Measurements from ENCODE around the gene FGF16. TPM values are rescaled to one million over a fixed set of nuclear protein-coding genes. Genes with fewer than 3 reads are reported as not detected.

FGF16 gene
- total RNA-seq, 1 donor from 2014 or later: not detected

- Mint-ChIP-seq H3K27ac (no peak overlapping the region), H3K9me3 (no peaks in the 10 kb centered on the region), H3K27me3 (no peaks in the 10 kb centered on the region), H3K4me1 (no peaks in the 10 kb centered on the region), H3K36me3 (ENCODE audit: low read depth) (no peaks in the 10 kb centered on the region), H3K4me3 (no peak overlapping the region)
- ChIA-PET CTCF (no interaction called here), POLR2A (no interaction called here)
- TF ChIP-seq CTCF (IDR thresholded peaks at IDR 0.05): no peak
- intact Hi-C loops (cut with micrococcal nuclease): no loop called here
- ATAC-seq (ENCODE audit: low read depth) (no peak), DNase-seq (no peak)
Measured at GRCh38 chrX:77428551-77428950, 18.6 kb upstream of the FGF16 start.

- Mint-ChIP-seq H3K4me1 (no peaks in the 10 kb centered on the region), H3K36me3 (ENCODE audit: low read depth) (no peaks in the 10 kb centered on the region), H3K27me3 (no peaks in the 10 kb centered on the region), H3K27ac (no peak overlapping the region), H3K9me3 (no peaks in the 10 kb centered on the region), H3K4me3 (no peak overlapping the region)
- TF ChIP-seq CTCF (IDR thresholded peaks at IDR 0.05): no peak
- ChIA-PET POLR2A (no interaction called here), CTCF (no interaction called here)
- intact Hi-C loops (cut with micrococcal nuclease): no loop called here
- ATAC-seq (ENCODE audit: low read depth) (no peak), DNase-seq (no peak)
Measured at GRCh38 chrX:77431227-77431626, 16.0 kb upstream of the FGF16 start.

- CTCF ChIA-PET: no interaction called here
- Mint-ChIP-seq H3K4me1 (no peaks in the 10 kb centered on the region), H3K9me3 (no peaks in the 10 kb centered on the region), H3K36me3 (ENCODE audit: low read depth) (no peaks in the 10 kb centered on the region), H3K27ac (no peak overlapping the region), H3K4me3 (no peak overlapping the region), H3K27me3 (no peaks in the 10 kb centered on the region)
- no peak for DNase-seq
- TF ChIP-seq CTCF (IDR thresholded peaks at IDR 0.05): no peak
- ATAC-seq (ENCODE audit: low read depth): no peak
- POLR2A ChIA-PET: no interaction called here
- intact Hi-C loops (cut with micrococcal nuclease): no loop called here
Measured at GRCh38 chrX:77433001-77433400, 14.2 kb upstream of the FGF16 start.

GRCh38 chrX:77434962-77435361 lies 12.2 kb upstream of the FGF16 start:
- H3K4me3 Mint-ChIP-seq: no peak overlapping the region
- ATAC-seq (ENCODE audit: low read depth) (no peak), DNase-seq (no peak)
- H3K36me3 Mint-ChIP-seq (ENCODE audit: low read depth): no peaks in the 10 kb centered on the region
- H3K4me1 Mint-ChIP-seq: no peaks in the 10 kb centered on the region
- no peaks in the 10 kb centered on the region for H3K27me3 Mint-ChIP-seq
- H3K27ac Mint-ChIP-seq: no peak overlapping the region
- intact Hi-C loops (cut with micrococcal nuclease): no loop called here
- H3K9me3 Mint-ChIP-seq: no peaks in the 10 kb centered on the region
- ChIA-PET CTCF (no interaction called here), POLR2A (no interaction called here)
- TF ChIP-seq CTCF (IDR thresholded peaks at IDR 0.05): no peak

GRCh38 chrX:77436271-77436670 lies 10.9 kb upstream of the FGF16 start:
- no peaks in the 10 kb centered on the region for H3K9me3 Mint-ChIP-seq
- intact Hi-C loops (cut with micrococcal nuclease): no loop called here
- no peaks in the 10 kb centered on the region for H3K36me3 Mint-ChIP-seq (ENCODE audit: low read depth)
- no peak for DNase-seq
- no peak for TF ChIP-seq CTCF (IDR thresholded peaks at IDR 0.05)
- no peaks in the 10 kb centered on the region for H3K27me3 Mint-ChIP-seq
- ATAC-seq (ENCODE audit: low read depth): no peak
- no peak overlapping the region for H3K27ac Mint-ChIP-seq
- H3K4me3 Mint-ChIP-seq: no peak overlapping the region
- ChIA-PET CTCF (no interaction called here), POLR2A (no interaction called here)
- H3K4me1 Mint-ChIP-seq: no peaks in the 10 kb centered on the region

Data from activated B cell treated with CpG ODN at 0.5 μM for 24 hours (primary cell).